Measurements from ENCODE around the gene MICAL2.

- TF ChIP-seq CTCF (IDR thresholded peaks at IDR 0.05) (no peak), POLR2A (IDR thresholded peaks at IDR 0.05; ENCODE audit: low read length) (no peak), RFX5 (IDR thresholded peaks at IDR 0.05) (no peak)
These were observed 107.5 kb downstream of the MICAL2 start for GRCh38 chr11:12217879-12218278.

All from A549 (cell line).